ENCODE data around the gene CEP112.

DNA sequence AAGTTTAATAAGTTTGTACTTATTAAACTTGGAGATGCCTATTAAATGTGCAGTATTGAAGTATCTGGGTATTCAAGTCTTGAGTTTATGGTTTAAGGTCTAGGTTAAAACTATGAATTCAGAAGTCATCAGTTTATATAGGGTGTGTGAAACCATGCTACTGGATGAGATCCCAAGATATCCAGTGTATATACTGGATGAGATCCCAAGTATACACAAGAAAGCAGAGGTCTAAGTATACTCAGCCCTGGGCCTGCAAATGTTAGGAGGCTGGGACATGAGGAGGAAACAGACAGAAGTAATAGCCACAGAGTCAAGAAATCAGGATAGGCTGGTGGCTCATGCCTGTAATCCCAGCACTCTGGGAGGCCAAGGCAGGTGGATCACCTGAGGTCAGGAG is 436.1 kb downstream of the CEP112 start:
- TF ChIP-seq SP2 (IDR thresholded peaks at IDR 0.05; ENCODE audit: low read length): no peak
- TF ChIP-seq SRF (IDR thresholded peaks at IDR 0.05; ENCODE audit: low read depth, low read length): no peak
- no peak for TF ChIP-seq ATF3 (IDR thresholded peaks at IDR 0.05; ENCODE audit: insufficient read depth, low read depth, low read length)

Data from H1 (cell line).